HG03097 (cell line): Measurements from ENCODE around the gene DNMT1.

Experiments used
- ATAC-seq: cut with Tn5 transposase; IDR thresholded peaks from one replicate; pipeline ENCODE4 v1.9.1; 2021; ENCODE audit not compliant: unreplicated experiment, low FRiP score

The DNMT1 gene

GRCh38 chr19:10143681-10144080 lies 51.1 kb downstream of the DNMT1 start:
- no peak for ATAC-seq

- ATAC-seq, result no peak
Observed at GRCh38 chr19:10142701-10143375, 51.9 kb downstream of the DNMT1 start.

- ATAC-seq, result no peak
Observed at GRCh38 chr19:10141973-10142372, 52.8 kb downstream of the DNMT1 start.

- ATAC-seq, result no peak
Observed at GRCh38 chr19:10141479-10141878, 53.3 kb downstream of the DNMT1 start.

GRCh38 chr19:10139952-10140351 lies 54.8 kb downstream of the DNMT1 start:
- ATAC-seq, result no peak

DNA sequence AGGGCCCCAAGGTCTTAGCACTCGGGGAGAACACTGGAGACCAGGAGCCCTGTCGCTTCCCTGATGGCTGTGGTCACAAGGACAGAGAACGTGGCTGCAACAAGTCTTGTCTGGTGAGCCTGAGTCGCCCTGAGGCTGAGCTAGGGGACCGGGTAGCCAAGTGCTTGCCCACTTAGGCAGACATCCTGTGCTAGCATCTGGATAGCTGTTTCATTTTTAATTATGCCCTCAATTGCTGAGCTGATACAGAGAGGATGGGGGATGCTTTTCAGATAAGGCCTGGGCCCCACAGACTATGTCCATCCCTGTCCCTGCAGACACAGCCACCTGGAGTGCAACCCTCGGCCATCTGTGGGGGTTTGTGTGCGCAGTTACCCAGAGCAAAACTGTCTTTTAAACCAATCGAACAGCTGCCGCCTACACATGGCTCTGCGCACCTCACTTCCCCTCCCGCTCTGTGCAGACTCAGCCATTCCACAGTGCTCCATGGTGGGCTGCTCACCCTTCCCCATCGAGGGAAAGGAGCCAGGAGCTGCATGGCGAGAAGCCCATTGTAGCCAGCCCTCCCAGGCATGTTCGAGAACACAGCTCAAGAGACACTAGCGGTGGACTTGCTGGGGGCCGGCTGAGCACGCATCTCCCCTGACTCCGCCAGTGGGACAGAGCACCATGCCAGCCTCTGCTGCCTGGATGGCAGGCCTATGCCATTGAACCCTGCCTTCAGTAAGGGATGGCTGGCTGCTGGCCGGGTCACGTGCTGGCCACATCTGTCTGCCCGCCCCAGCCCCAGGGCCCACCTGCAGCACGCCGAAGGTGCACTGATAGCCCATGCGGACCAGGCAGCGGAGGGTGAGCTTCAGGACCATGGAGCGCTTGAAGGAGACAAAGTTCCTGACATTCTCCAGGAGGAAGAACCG lies 55.6 kb downstream of the DNMT1 start:
- ATAC-seq, result no peak

GRCh38 chr19:10137751-10138682 lies 56.7 kb downstream of the DNMT1 start:
- ATAC-seq, result no peak

DNA sequence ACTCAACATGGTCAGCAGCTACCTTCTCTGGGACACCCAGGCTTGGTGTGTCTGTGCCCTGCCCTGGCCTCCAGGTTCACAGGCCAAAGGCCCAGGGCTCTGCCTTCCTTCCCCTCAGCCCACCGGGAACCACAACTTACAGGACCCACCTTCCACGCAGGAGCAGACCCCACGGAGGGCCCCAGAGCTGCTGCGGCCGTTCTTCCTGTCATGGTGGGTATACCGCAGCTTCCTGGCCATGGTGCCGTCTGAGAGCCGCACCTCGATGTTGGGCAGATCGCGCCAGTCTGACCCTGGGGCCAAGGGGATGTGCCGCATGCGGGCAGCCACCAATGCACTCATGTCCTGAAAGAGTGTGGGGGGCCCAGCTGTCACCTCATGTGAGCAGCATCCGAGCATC lies 57.8 kb downstream of the DNMT1 start:
- ATAC-seq, result no peak

GRCh38 chr19:10135551-10136334 lies 59.0 kb downstream of the DNMT1 start:
- no peak for ATAC-seq

DNA sequence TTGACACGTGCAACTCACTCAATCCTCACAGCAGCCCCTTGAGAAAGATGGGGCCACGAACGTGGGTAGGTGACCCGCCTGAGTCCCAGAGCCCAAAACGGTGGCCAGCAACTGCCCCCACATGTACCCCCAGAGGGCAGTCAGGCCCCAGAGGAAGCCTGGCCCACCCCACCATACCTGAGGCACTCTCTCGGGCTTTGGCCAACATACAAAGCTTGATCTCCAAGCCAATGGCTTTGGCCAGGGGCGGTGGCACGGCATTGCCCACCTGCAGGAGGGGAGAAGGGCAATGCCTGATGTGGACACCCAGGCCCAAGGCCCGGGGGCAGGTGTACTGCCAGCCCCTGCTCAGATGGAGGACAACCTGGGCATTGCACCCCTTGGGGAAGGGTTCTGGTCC lies 60.7 kb downstream of the DNMT1 start:
- ATAC-seq, result no peak

- ATAC-seq, result no peak
Observed at GRCh38 chr19:10133596-10133995, 61.2 kb downstream of the DNMT1 start.

GRCh38 chr19:10132905-10133304 lies 61.8 kb downstream of the DNMT1 start:
- no peak for ATAC-seq

DNA sequence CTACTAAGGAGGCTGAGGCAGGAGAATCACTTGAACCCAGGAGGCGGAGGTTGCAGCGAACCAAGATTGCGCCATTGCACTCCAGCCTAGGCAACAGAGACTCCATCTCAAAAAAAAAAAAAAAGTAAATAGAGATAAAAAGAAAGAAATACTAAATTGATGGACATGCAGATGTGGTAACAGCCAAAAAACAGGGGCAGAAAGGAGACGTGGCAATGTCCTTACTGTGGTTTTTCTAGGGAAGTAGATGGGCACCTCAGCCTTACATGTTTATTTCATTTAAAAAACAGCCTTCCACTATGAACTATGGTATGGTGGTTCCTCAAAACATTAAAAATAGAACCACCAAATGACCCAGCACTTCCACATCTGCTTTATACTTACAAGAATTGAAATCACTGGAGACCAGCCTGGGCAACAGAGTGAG lies 68.5 kb downstream of the DNMT1 start:
- ATAC-seq, result no peak

DNA sequence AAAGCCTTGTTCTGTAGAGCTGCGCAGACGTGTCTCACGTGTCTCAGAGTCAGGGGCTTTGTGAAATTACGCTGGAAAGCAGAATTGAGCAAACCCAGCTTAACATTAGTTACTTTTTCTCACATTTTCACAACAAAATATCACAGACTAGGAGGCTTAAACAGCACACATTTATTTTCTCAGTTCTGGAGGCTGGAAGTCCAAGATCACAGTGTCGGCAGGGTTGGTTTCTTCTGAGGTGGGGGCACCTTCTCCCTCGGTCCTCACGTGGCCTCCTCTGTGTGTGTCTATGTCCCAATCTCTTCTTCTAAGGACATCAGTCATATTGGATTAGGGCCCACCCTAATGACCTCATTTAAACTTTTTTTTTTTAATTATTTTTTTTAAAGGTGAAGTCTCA lies 70.3 kb downstream of the DNMT1 start:
- no peak for ATAC-seq

- no peak for ATAC-seq
Observed at GRCh38 chr19:10122045-10122444, 72.7 kb downstream of the DNMT1 start.

DNA sequence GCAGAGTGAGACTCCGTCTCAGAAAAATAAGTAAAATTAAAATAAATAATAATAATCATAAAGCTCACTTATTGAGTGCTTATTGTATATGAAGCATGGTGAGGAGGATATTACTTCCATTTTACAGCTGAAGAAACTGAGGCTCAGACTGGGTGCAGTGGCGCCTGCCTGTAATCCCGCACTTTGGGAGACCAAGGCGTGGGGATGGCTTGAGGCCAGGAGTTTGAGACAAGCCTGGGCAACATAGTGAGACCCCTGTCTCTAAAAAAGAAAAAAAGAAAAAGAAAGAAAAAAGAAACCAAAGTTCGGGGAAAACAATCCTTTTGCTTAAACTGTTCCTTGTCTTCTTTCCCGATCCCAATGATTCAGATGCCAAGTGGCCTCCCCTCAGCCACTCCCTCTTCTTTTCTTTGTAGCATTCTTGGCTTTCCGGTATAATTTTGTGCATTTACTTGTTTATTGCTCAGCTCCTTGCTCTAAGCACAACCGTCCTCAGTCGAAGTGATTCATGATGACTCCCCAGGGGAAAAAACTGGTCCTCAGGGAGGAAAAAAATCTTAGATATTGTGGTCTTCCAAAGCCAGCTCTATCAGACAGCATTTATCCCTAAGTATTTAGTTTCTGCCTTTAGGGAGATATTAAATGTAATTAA lies 74.1 kb downstream of the DNMT1 start:
- no peak for ATAC-seq

DNA sequence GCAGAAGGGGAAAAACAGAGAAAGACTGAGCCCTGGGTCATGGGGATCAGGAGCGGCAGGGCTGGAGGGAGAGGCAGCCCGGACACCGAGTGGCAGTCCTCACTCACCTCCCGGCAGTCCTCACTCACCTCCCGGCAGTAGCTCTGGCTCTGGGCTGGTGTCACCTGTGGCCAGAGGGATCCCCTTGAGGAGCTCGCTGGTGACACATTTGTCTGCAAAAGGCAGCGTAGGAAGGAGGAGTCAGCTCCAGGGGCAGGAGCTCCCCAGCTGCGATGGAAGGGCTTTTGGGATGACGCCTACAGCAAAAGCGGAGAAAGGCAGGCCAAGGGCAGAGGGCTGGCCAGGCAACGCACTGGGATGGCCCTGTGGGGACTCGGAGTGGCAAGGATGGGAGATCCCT lies 75.8 kb downstream of the DNMT1 start:
- ATAC-seq, result no peak

GRCh38 chr19:10116866-10117616 lies 77.7 kb downstream of the DNMT1 start:
- ATAC-seq, result no peak
